ENCODE results near the gene TAS1R2. TPM values are rescaled to one million over a fixed set of nuclear protein-coding genes. Genes with fewer than 3 reads are reported as not detected.

The TAS1R2 gene
- total RNA-seq, 1 donor from 2014 or later: not detected

- DNase-seq (no peak), ATAC-seq (no peak)
- intact Hi-C loops (cut with micrococcal nuclease): no loop called here
These were observed 49.2 kb downstream of the TAS1R2 start for GRCh38 chr1:18809953-18810899.

- intact Hi-C loops (cut with micrococcal nuclease): no loop called here
- no peak for DNase-seq
- no peak for ATAC-seq
These were observed 50.9 kb downstream of the TAS1R2 start for GRCh38 chr1:18808550-18808949.

- intact Hi-C loops (cut with micrococcal nuclease): no loop called here
- ATAC-seq: no peak
- DNase-seq: no peak
These were observed 52.0 kb downstream of the TAS1R2 start for GRCh38 chr1:18807334-18808063.

- no peak for ATAC-seq
- no peak for DNase-seq
- intact Hi-C loops (cut with micrococcal nuclease): no loop called here
These were observed 53.3 kb downstream of the TAS1R2 start for GRCh38 chr1:18805925-18806849.

GRCh38 chr1:18805150-18805879 is 54.1 kb downstream of the TAS1R2 start:
- no peak for DNase-seq
- intact Hi-C loops (cut with micrococcal nuclease): no loop called here
- no peak for ATAC-seq

GRCh38 chr1:18803851-18804250 is 55.6 kb downstream of the TAS1R2 start:
- no peak for ATAC-seq
- intact Hi-C loops (cut with micrococcal nuclease): no loop called here
- no peak for DNase-seq

GRCh38 chr1:18803151-18803791 is 56.2 kb downstream of the TAS1R2 start:
- intact Hi-C loops (cut with micrococcal nuclease): no loop called here
- ATAC-seq: no peak

GRCh38 chr1:18802231-18802630 is 57.2 kb downstream of the TAS1R2 start:
- no peak for ATAC-seq
- DNase-seq: no peak
- intact Hi-C loops (cut with micrococcal nuclease): no loop called here

More at GRCh38 chr1:18803151-18803791, 56.2 kb downstream of the TAS1R2 start:
- DNase-seq: no peak

- no peak for DNase-seq
- intact Hi-C loops (cut with micrococcal nuclease): no loop called here
- ATAC-seq: no peak
These were observed 59.2 kb downstream of the TAS1R2 start for GRCh38 chr1:18800258-18800657.

- intact Hi-C loops (cut with micrococcal nuclease): no loop called here
- no peak for DNase-seq
These were observed 60.0 kb downstream of the TAS1R2 start for GRCh38 chr1:18799454-18799853.

GRCh38 chr1:18798946-18799345 is 60.5 kb downstream of the TAS1R2 start:
- intact Hi-C loops (cut with micrococcal nuclease): no loop called here
- ATAC-seq (no peak), DNase-seq (no peak)

More at GRCh38 chr1:18799454-18799853, 60.0 kb downstream of the TAS1R2 start:
- ATAC-seq: no peak

GRCh38 chr1:18798533-18798932 is 60.9 kb downstream of the TAS1R2 start:
- DNase-seq (no peak), ATAC-seq (no peak)
- intact Hi-C loops (cut with micrococcal nuclease): no loop called here

GRCh38 chr1:18796950-18797349 is 62.5 kb downstream of the TAS1R2 start:
- intact Hi-C loops (cut with micrococcal nuclease): no loop called here
- DNase-seq (no peak), ATAC-seq (no peak)

- intact Hi-C loops (cut with micrococcal nuclease): no loop called here
- ATAC-seq (no peak), DNase-seq (no peak)
These were observed 64.3 kb downstream of the TAS1R2 start for GRCh38 chr1:18795002-18795689.

- ATAC-seq: no peak
- intact Hi-C loops (cut with micrococcal nuclease): no loop called here
- no peak for DNase-seq
These were observed 64.9 kb downstream of the TAS1R2 start for GRCh38 chr1:18794561-18794960.

GRCh38 chr1:18794051-18794450 is 65.4 kb downstream of the TAS1R2 start:
- intact Hi-C loops (cut with micrococcal nuclease): no loop called here
- ATAC-seq (no peak), DNase-seq (no peak)

GRCh38 chr1:18793164-18793563 is 66.3 kb downstream of the TAS1R2 start:
- intact Hi-C loops (cut with micrococcal nuclease): no loop called here
- DNase-seq: no peak

GRCh38 chr1:18792747-18793146 is 66.7 kb downstream of the TAS1R2 start:
- intact Hi-C loops (cut with micrococcal nuclease): no loop called here
- DNase-seq (no peak), ATAC-seq (no peak)

More at GRCh38 chr1:18793164-18793563, 66.3 kb downstream of the TAS1R2 start:
- no peak for ATAC-seq

Data from left ventricle myocardium superior (tissue), 1 donor.